ENCODE data around the gene PPA1.

Gene PPA1

GRCh38 chr10:70233109-70233938, at the start of gene PPA1:
Gene PPA1 (minus strand): TSS chr10:70233429. CDS start chr10:70233327, 102 bp downstream.
- Histone ChIP-seq H3K9ac (peak within 1 kb of the TSS; percentile 55), H3K27me3 (ENCODE audit: control insufficient read depth, insufficient read depth, low read length) (no peaks in the 10 kb centered on the region), H3K4me2 (ENCODE audit: low read length) (peak within 1 kb of the TSS; percentile 96), H3K4me1 (no peaks in the 10 kb centered on the region), H3K79me2 (no peaks in the 10 kb centered on the region), H3K36me3 (ENCODE audit: control insufficient read depth, insufficient read depth, low read length) (no peaks in the 10 kb centered on the region), H3K9me3 (ENCODE audit: control insufficient read depth, low read length) (no peaks in the 10 kb centered on the region), H3K4me3 (ENCODE audit: low read depth, low read length) (peak within 1 kb of the TSS; percentile 84), H2AFZ (peak within 1 kb of the TSS; percentile 99), H3K27ac (peak within 1 kb of the TSS; percentile 78)
- peak; percentile 15 for TF ChIP-seq CTCF (IDR thresholded peaks at IDR 0.05)

DNA sequence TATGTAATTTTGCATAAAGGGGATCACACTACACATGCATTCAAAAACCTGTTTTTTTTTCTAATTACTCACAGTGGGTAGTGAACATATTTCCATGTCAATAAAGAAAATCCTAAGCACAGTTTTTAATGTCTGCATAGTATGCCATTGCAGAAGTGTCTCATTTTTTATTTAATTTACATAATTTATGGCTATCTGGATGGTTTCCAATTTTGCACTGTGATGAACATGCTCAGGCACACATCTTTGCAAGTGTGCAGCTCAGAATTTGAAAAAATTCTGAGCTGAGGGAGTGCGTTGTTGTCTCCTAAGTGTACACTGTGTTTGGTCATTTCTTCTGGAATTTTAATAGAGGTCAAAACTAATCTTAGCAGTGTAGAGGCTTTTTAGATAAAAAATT, 48.4 kb upstream of the PPA1 start:
- Histone ChIP-seq H3K4me1 (no peaks in the 10 kb centered on the region), H2AFZ (no peak overlapping the region), H3K4me2 (ENCODE audit: low read length) (no peak overlapping the region), H3K4me3 (ENCODE audit: low read depth, low read length) (no peak overlapping the region), H3K27ac (no peak overlapping the region), H3K9me3 (ENCODE audit: control insufficient read depth, low read length) (no peaks in the 10 kb centered on the region), H3K27me3 (ENCODE audit: control insufficient read depth, insufficient read depth, low read length) (peaks cover 4% of the 10 kb centered on the region), H3K9ac (no peak overlapping the region), H3K36me3 (ENCODE audit: control insufficient read depth, insufficient read depth, low read length) (no peaks in the 10 kb centered on the region), H3K79me2 (no peaks in the 10 kb centered on the region)
- TF ChIP-seq CTCF (IDR thresholded peaks at IDR 0.05): no peak

DNA sequence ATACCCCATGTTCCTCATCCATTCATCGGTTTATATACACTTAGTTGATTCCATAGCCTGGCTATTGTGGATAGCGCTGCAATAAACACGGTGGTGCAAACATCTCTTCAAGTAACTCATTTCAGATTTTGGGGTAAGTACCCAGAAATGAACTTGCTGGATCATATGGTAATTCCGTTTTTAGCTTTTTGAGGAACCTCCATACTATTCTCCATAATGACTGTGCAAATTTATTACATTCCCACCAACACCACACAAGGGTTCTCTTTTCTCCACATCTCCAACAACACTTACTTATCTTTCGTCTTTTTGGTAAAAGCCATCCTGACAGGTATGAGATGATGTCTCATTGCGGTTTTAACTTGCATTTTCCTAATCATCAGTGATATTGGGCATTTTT, 46.9 kb upstream of the PPA1 start:
- no peak overlapping the region for H3K4me2 ChIP-seq (ENCODE audit: low read length)
- no peaks in the 10 kb centered on the region for H3K79me2 ChIP-seq
- peaks cover 4% of the 10 kb centered on the region for H3K27me3 ChIP-seq (ENCODE audit: control insufficient read depth, insufficient read depth, low read length)
- H3K27ac ChIP-seq: no peak overlapping the region
- H3K9me3 ChIP-seq (ENCODE audit: control insufficient read depth, low read length): no peaks in the 10 kb centered on the region
- no peaks in the 10 kb centered on the region for H3K4me1 ChIP-seq
- H3K36me3 ChIP-seq (ENCODE audit: control insufficient read depth, insufficient read depth, low read length): no peaks in the 10 kb centered on the region
- no peak for TF ChIP-seq CTCF (IDR thresholded peaks at IDR 0.05)
- H3K9ac ChIP-seq: no peak overlapping the region
- H3K4me3 ChIP-seq (ENCODE audit: low read depth, low read length): no peak overlapping the region
- no peak overlapping the region for H2AFZ ChIP-seq

GRCh38 chr10:70277396-70278030, 44.3 kb upstream of the PPA1 start:
- no peaks in the 10 kb centered on the region for H3K79me2 ChIP-seq
- H3K36me3 ChIP-seq (ENCODE audit: control insufficient read depth, insufficient read depth, low read length): no peaks in the 10 kb centered on the region
- H3K4me3 ChIP-seq (ENCODE audit: low read depth, low read length): no peak overlapping the region
- H2AFZ ChIP-seq: no peak overlapping the region
- H3K9ac ChIP-seq: no peak overlapping the region
- H3K27me3 ChIP-seq (ENCODE audit: control insufficient read depth, insufficient read depth, low read length): no peaks in the 10 kb centered on the region
- H3K9me3 ChIP-seq (ENCODE audit: control insufficient read depth, low read length): no peaks in the 10 kb centered on the region
- H3K4me1 ChIP-seq: no peaks in the 10 kb centered on the region
- H3K4me2 ChIP-seq (ENCODE audit: low read length): no peak overlapping the region
- TF ChIP-seq CTCF (IDR thresholded peaks at IDR 0.05): no peak
- no peak overlapping the region for H3K27ac ChIP-seq
